RWPE2 (cell line): Measurements from ENCODE around the gene FAM107B.

Source experiments
- ATAC-seq: fragments of 200-7000 bp; cut with Tn5 transposase; 3 replicates; pipeline ENCODE4 v1.9.1; 2021; ENCODE audit warnings: low read depth
- DNase-seq: peaks from one replicate; pipeline ENCODE4 v3.0.0-alpha.2; 2020; ENCODE audit warnings: low spot score
- H3K27ac ChIP-seq: fragments of 450-650 bp; 2 replicates; pipeline ENCODE4 v1.5.1; 2017; ENCODE audit warnings: mild to moderate bottlenecking; ENCODE audit not compliant: poor library complexity, severe bottlenecking
- H3K27me3 ChIP-seq: fragments of 250-450 bp; sonication (Bioruptor Pico); 2 replicates; pipeline ENCODE4 v1.5.1; 2021; ENCODE audit warnings: mild to moderate bottlenecking, moderate library complexity; ENCODE audit not compliant: insufficient read depth, poor library complexity, severe bottlenecking
- H3K36me3 ChIP-seq: fragments of 250-450 bp; sonication (Bioruptor Pico); 2 replicates; pipeline ENCODE4 v1.5.1; 2020; ENCODE audit warnings: low read depth, mild to moderate bottlenecking, moderate library complexity
- H3K4me1 ChIP-seq: fragments of 250-450 bp; sonication (Bioruptor Pico); 2 replicates; pipeline ENCODE4 v1.5.1; 2021; ENCODE audit warnings: mild to moderate bottlenecking, moderate library complexity; ENCODE audit not compliant: insufficient read depth, poor library complexity, severe bottlenecking
- H3K4me3 ChIP-seq: fragments of 250-450 bp; sonication (Bioruptor Pico); 2 replicates; pipeline ENCODE4 v1.5.1; 2021; ENCODE audit warnings: mild to moderate bottlenecking, moderate library complexity; ENCODE audit not compliant: severe bottlenecking
- H3K9me3 ChIP-seq: fragments of 250-450 bp; sonication (Bioruptor Pico); 2 replicates; pipeline ENCODE4 v1.5.1; 2021; ENCODE audit warnings: mild to moderate bottlenecking, moderate library complexity; ENCODE audit not compliant: severe bottlenecking
- CTCF ChIP-seq: fragments of 450-650 bp; IDR thresholded peaks from one replicate; pipeline ENCODE4 v1.5.1; 2017; ENCODE audit warnings: mild to moderate bottlenecking, moderate library complexity; ENCODE audit not compliant: poor library complexity, severe bottlenecking

FAM107B gene

GRCh38 chr10:14487488-14487883, 287.2 kb downstream of the FAM107B start:
- Histone ChIP-seq H3K27me3 (no peaks in the 10 kb centered on the region), H3K36me3 (no peaks in the 10 kb centered on the region), H3K9me3 (no peaks in the 10 kb centered on the region), H3K4me1 (no peaks in the 10 kb centered on the region), H3K27ac (no peak overlapping the region), H3K4me3 (no peak overlapping the region)
- DNase-seq: no peak
- no peak for ATAC-seq
- no peak for TF ChIP-seq CTCF

GRCh38 chr10:14486777-14487487, 287.8 kb downstream of the FAM107B start:
- H3K27ac ChIP-seq: no peak overlapping the region
- DNase-seq: no peak

GRCh38 chr10:14485986-14486385, 288.7 kb downstream of the FAM107B start:
- ATAC-seq (no peak), DNase-seq (no peak)
- Histone ChIP-seq H3K27ac (no peak overlapping the region), H3K4me1 (no peaks in the 10 kb centered on the region), H3K4me3 (no peak overlapping the region), H3K9me3 (no peaks in the 10 kb centered on the region), H3K27me3 (no peaks in the 10 kb centered on the region), H3K36me3 (no peaks in the 10 kb centered on the region)
- no peak for TF ChIP-seq CTCF

More at GRCh38 chr10:14486777-14487487, 287.8 kb downstream of the FAM107B start:
- Histone ChIP-seq H3K27me3 (no peaks in the 10 kb centered on the region), H3K9me3 (no peaks in the 10 kb centered on the region), H3K36me3 (no peaks in the 10 kb centered on the region), H3K4me3 (no peak overlapping the region), H3K4me1 (no peaks in the 10 kb centered on the region)
- no peak for ATAC-seq
- no peak for TF ChIP-seq CTCF

- H3K27me3 ChIP-seq: no peaks in the 10 kb centered on the region
- no peaks in the 10 kb centered on the region for H3K9me3 ChIP-seq
- no peaks in the 10 kb centered on the region for H3K36me3 ChIP-seq
- DNase-seq: no peak
- H3K27ac ChIP-seq: no peak overlapping the region
- H3K4me1 ChIP-seq: no peaks in the 10 kb centered on the region
- H3K4me3 ChIP-seq: no peak overlapping the region
- no peak for ATAC-seq
- no peak for TF ChIP-seq CTCF
These were observed 291.3 kb downstream of the FAM107B start for GRCh38 chr10:14483417-14483816.

GRCh38 chr10:14481752-14482151, 292.9 kb downstream of the FAM107B start:
- TF ChIP-seq CTCF: no peak
- no peak for ATAC-seq
- Histone ChIP-seq H3K9me3 (no peaks in the 10 kb centered on the region), H3K4me1 (peaks cover 4% of the 10 kb centered on the region), H3K27ac (no peak overlapping the region), H3K27me3 (no peaks in the 10 kb centered on the region), H3K36me3 (no peaks in the 10 kb centered on the region), H3K4me3 (no peak overlapping the region)
- DNase-seq: no peak
